Thyroid gland (tissue), 4 donors: ENCODE data around the gene DTX3L. TPM values are rescaled to one million over a fixed set of nuclear protein-coding genes. Genes with fewer than 3 reads are reported as not detected.

Experiments used
- DNase-seq, 2 donors: peaks; one replicate each; pipeline ENCODE4 v3.0.0-alpha.2; 2019
- H3K27ac ChIP-seq, 3 donors: fragments of 200-600 bp; sonication (generic); 1 replicate in 2 of 3; 2 replicates in 1 of 3; pipeline ENCODE4 v1.5.1; 2016 to 2019; ENCODE audit warnings: mild to moderate bottlenecking in 1 of 3, moderate library complexity in 1 of 3
- H3K27me3 ChIP-seq: fragments of 200-600 bp; sonication (generic); one replicate; pipeline ENCODE4 v1.5.1; 2019
- H3K36me3 ChIP-seq, 2 donors: fragments of 200-600 bp; sonication (generic); one replicate each; pipeline ENCODE4 v1.5.1; 2016 to 2019
- H3K4me1 ChIP-seq, 2 donors: fragments of 200-600 bp; sonication (generic); one replicate each; pipeline ENCODE4 v1.5.1; 2017 to 2019
- H3K4me3 ChIP-seq, 3 donors: fragments of 200-600 bp; sonication (generic); replicated peaks in 1 of 3; 1 replicate in 2 of 3; 2 replicates in 1 of 3; pipeline ENCODE4 v1.5.1; 2016; ENCODE audit warnings: mild to moderate bottlenecking in 1 of 3
- H3K9me3 ChIP-seq: fragments of 200-600 bp; sonication (generic); one replicate; pipeline ENCODE4 v1.5.1; 2017
- CTCF ChIP-seq, 6 experiments: fragments of 200-600 bp in 3 of 6; fragments of 450-650 bp in 3 of 6; sonication (generic) in 3 of 6; IDR thresholded peaks; one replicate each; pipeline ENCODE4 v1.5.1; 2016 to 2019; ENCODE audit warnings: antibody characterized with exemption in 6 of 6, mild to moderate bottlenecking in 2 of 6, inconsistent platforms in 1 of 6, moderate library complexity in 1 of 6
- POLR2A ChIP-seq, 2 donors: fragments of 450-650 bp; IDR thresholded peaks; one replicate each; pipeline ENCODE4 v1.6.1; 2017; ENCODE audit warnings: antibody characterized with exemption in 2 of 2, mild to moderate bottlenecking in 2 of 2, moderate library complexity in 1 of 2
- WGBS, 2 donors: methylation state at CpG; one replicate each; pipeline ENCODE4 v1.1.5; 2017; 5-methylcytosine and 5-hydroxymethylcytosine counted together
- intact Hi-C: fragments of 100-400 bp; cut with DNase I; formaldehyde crosslinking; loops from one replicate; pipeline ENCODE4 v1.15.1; 2023
- total RNA-seq, 4 donors: library from RNA; depleted of rRNA; stranded (reverse); fragments of >200 nt; gene quantifications; one replicate each; pipeline ENCODE4 v1.2.3, GENCODE V29; 2016

The DTX3L gene
- total RNA-seq, 4 donors from 2014 or later = 21.1 to 32.1 (median 26.5) TPM

- Histone ChIP-seq H3K9me3 (no peaks in the 10 kb centered on the region), H3K4me3 (peak overlapping the region in 1 of 3 donors; percentile 38), H3K4me1 (peaks cover 0 to 3% of the 10 kb centered on the region in 2 donors), H3K36me3 (no peaks in the 10 kb centered on the region), H3K27me3 (no peaks in the 10 kb centered on the region), H3K27ac (no peak overlapping the region)
- TF ChIP-seq CTCF (IDR thresholded peaks at IDR 0.05) (no peak), POLR2A (IDR thresholded peaks at IDR 0.05) (no peak)
- DNase-seq = no peak
- 74% methylated on average over 5 of the region's 5 CpGs for WGBS, 2 donors
- intact Hi-C loops = no loop called here
Measured at GRCh38 chr3:122578069-122578740, 14.1 kb downstream of the DTX3L start.

GRCh38 chr3:122580470-122580869 lies 16.3 kb downstream of the DTX3L start:
- Histone ChIP-seq H3K27ac (no peak overlapping the region), H3K9me3 (no peaks in the 10 kb centered on the region), H3K27me3 (no peaks in the 10 kb centered on the region), H3K4me1 (no peaks in the 10 kb centered on the region), H3K36me3 (no peaks in the 10 kb centered on the region), H3K4me3 (no peak overlapping the region)
- 73 to 92% methylated on average over 3 of the region's 3 CpGs for WGBS, 2 donors
- no peak for DNase-seq
- no peak for TF ChIP-seq CTCF (IDR thresholded peaks at IDR 0.05)
- TF ChIP-seq POLR2A (IDR thresholded peaks at IDR 0.05) = no peak
- intact Hi-C loops = no loop called here

- Histone ChIP-seq H3K36me3 (no peaks in the 10 kb centered on the region), H3K4me3 (no peak overlapping the region), H3K4me1 (no peaks in the 10 kb centered on the region), H3K27ac (no peak overlapping the region), H3K27me3 (no peaks in the 10 kb centered on the region), H3K9me3 (no peaks in the 10 kb centered on the region)
- no peak for TF ChIP-seq CTCF (IDR thresholded peaks at IDR 0.05)
- no peak for TF ChIP-seq POLR2A (IDR thresholded peaks at IDR 0.05)
- DNase-seq = no peak
- WGBS, 2 donors = 97 to 99% methylated on average over 2 of the region's 2 CpGs
- intact Hi-C loops = no loop called here
Measured at GRCh38 chr3:122581622-122582021, 17.5 kb downstream of the DTX3L start.

GRCh38 chr3:122582390-122582789 lies 18.3 kb downstream of the DTX3L start:
- Histone ChIP-seq H3K27ac (no peak overlapping the region), H3K4me3 (no peak overlapping the region), H3K27me3 (no peaks in the 10 kb centered on the region), H3K4me1 (no peaks in the 10 kb centered on the region), H3K9me3 (no peaks in the 10 kb centered on the region), H3K36me3 (no peaks in the 10 kb centered on the region)
- TF ChIP-seq POLR2A (IDR thresholded peaks at IDR 0.05) (no peak), CTCF (IDR thresholded peaks at IDR 0.05) (no peak)
- DNase-seq = no peak
- intact Hi-C loops = no loop called here
- WGBS, 2 donors = 93 to 98% methylated on average over 1 of the region's 1 CpG

GRCh38 chr3:122586098-122586497 lies 22.0 kb downstream of the DTX3L start:
- Histone ChIP-seq H3K4me3 (no peak overlapping the region), H3K4me1 (no peaks in the 10 kb centered on the region), H3K27me3 (no peaks in the 10 kb centered on the region), H3K36me3 (no peaks in the 10 kb centered on the region), H3K27ac (no peak overlapping the region), H3K9me3 (no peaks in the 10 kb centered on the region)
- 67 to 72% methylated on average over 1 of the region's 1 CpG for WGBS, 2 donors
- intact Hi-C loops = no loop called here
- no peak for TF ChIP-seq POLR2A (IDR thresholded peaks at IDR 0.05)
- TF ChIP-seq CTCF (IDR thresholded peaks at IDR 0.05) = no peak
- DNase-seq = no peak
